Neural cell (in vitro differentiated cells): Measurements from ENCODE around the gene COL13A1.

Source experiments
- EP300 ChIP-seq: fragments of 450-650 bp; conservative IDR thresholded peaks from 2 replicates; pipeline ENCODE4 v1.6.1; 2014; ENCODE audit warnings: antibody characterized with exemption, mild to moderate bottlenecking, moderate library complexity; ENCODE audit not compliant: poor library complexity, severe bottlenecking
- EZH2 ChIP-seq: fragments of 200-600, 300-800 bp; shearing (Covaris generic), sonication (generic); IDR thresholded peaks from 2 replicates; pipeline ENCODE4 v1.6.1; 2014; ENCODE audit warnings: antibody characterized with exemption, low read length, borderline replicate concordance, mild to moderate bottlenecking; ENCODE audit not compliant: insufficient read depth, poor library complexity, severe bottlenecking
- POLR2AphosphoS5 ChIP-seq: IDR thresholded peaks from 2 replicates; pipeline ENCODE4 v1.6.1; 2012
- RAD21 ChIP-seq: fragments of 450-650 bp; conservative IDR thresholded peaks from 2 replicates; pipeline ENCODE4 v1.6.1; 2014; ENCODE audit warnings: antibody characterized with exemption, mild to moderate bottlenecking, moderate library complexity
- TF ChIP-seq, protein P1 (sequence below): fragments of 450-650 bp; IDR thresholded peaks from 2 replicates; pipeline ENCODE4 v1.5.1; 2014; ENCODE audit warnings: antibody characterized with exemption, mild to moderate bottlenecking, moderate library complexity; ENCODE audit not compliant: poor library complexity, severe bottlenecking

- TF ChIP-seq, protein P1, sequence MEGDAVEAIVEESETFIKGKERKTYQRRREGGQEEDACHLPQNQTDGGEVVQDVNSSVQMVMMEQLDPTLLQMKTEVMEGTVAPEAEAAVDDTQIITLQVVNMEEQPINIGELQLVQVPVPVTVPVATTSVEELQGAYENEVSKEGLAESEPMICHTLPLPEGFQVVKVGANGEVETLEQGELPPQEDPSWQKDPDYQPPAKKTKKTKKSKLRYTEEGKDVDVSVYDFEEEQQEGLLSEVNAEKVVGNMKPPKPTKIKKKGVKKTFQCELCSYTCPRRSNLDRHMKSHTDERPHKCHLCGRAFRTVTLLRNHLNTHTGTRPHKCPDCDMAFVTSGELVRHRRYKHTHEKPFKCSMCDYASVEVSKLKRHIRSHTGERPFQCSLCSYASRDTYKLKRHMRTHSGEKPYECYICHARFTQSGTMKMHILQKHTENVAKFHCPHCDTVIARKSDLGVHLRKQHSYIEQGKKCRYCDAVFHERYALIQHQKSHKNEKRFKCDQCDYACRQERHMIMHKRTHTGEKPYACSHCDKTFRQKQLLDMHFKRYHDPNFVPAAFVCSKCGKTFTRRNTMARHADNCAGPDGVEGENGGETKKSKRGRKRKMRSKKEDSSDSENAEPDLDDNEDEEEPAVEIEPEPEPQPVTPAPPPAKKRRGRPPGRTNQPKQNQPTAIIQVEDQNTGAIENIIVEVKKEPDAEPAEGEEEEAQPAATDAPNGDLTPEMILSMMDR: no peak
- TF ChIP-seq EP300 (no peak), POLR2AphosphoS5 (no peak), EZH2 (no peak), RAD21 (no peak)
These were observed 26.6 kb downstream of the COL13A1 start for GRCh38 chr10:69828144-69828870.
